H9 (cell line): ENCODE results near the gene CLEC16A. TPM values are rescaled to one million over a fixed set of nuclear protein-coding genes. Genes with fewer than 3 reads are reported as not detected.

Source experiments
- DNase-seq: peaks from one replicate; pipeline ENCODE4 v3.0.0-alpha.2; 2017
- H2AFZ ChIP-seq: one replicate; pipeline ENCODE4 v1.6.1; 2013; ENCODE audit warnings: mild to moderate bottlenecking, low read length, control low read depth, moderate library complexity
- H2AK5ac ChIP-seq: 2 replicates; pipeline ENCODE4 v1.6.1; 2013; ENCODE audit warnings: low read length, control low read depth, mixed read lengths; ENCODE audit not compliant: insufficient read length
- H2BK120ac ChIP-seq: one replicate; pipeline ENCODE4 v1.6.1; 2013; ENCODE audit warnings: low read depth, mild to moderate bottlenecking, low read length, control low read depth, inconsistent platforms; ENCODE audit not compliant: poor library complexity, severe bottlenecking
- H2BK12ac ChIP-seq: 2 replicates; pipeline ENCODE4 v1.6.1; 2013; ENCODE audit warnings: low read length, control low read depth, mixed read lengths, low read depth; ENCODE audit not compliant: insufficient read length
- H2BK15ac ChIP-seq: 2 replicates; pipeline ENCODE4 v1.6.1; 2013; ENCODE audit warnings: low read depth, low read length, control low read depth
- H2BK20ac ChIP-seq: one replicate; pipeline ENCODE4 v1.6.1; 2013; ENCODE audit warnings: low read depth, mild to moderate bottlenecking, low read length, control low read depth, inconsistent platforms; ENCODE audit not compliant: poor library complexity, severe bottlenecking
- H2BK5ac ChIP-seq: 2 replicates; pipeline ENCODE4 v1.6.1; 2013; ENCODE audit warnings: low read length, control low read depth, mixed read lengths; ENCODE audit not compliant: insufficient read length
- H3K14ac ChIP-seq: 2 replicates; pipeline ENCODE4 v1.6.1; 2013; ENCODE audit warnings: low read length, control low read depth; ENCODE audit not compliant: insufficient read depth
- H3K18ac ChIP-seq: 2 replicates; pipeline ENCODE4 v1.6.1; 2013; ENCODE audit warnings: low read depth, mild to moderate bottlenecking, mixed read lengths, low read length, control low read depth; ENCODE audit not compliant: insufficient read length
- H3K23ac ChIP-seq: 2 replicates; pipeline ENCODE4 v1.6.1; 2013; ENCODE audit warnings: low read length, control low read depth, mixed read lengths, low read depth; ENCODE audit not compliant: insufficient read length
- H3K23me2 ChIP-seq: 2 replicates; pipeline ENCODE4 v1.6.1; 2013; ENCODE audit warnings: low read depth, mild to moderate bottlenecking, mixed read lengths, low read length, control low read depth; ENCODE audit not compliant: insufficient read length, poor library complexity, severe bottlenecking
- H3K27ac ChIP-seq: 2 replicates; pipeline ENCODE4 v1.5.1; 2013; ENCODE audit warnings: low read length, control low read depth, mixed read lengths, low read depth; ENCODE audit not compliant: insufficient read length
- H3K27me3 ChIP-seq: 2 replicates; pipeline ENCODE4 v1.6.1; 2013; ENCODE audit warnings: low read length, control low read depth, inconsistent platforms; ENCODE audit not compliant: insufficient read depth
- H3K4ac ChIP-seq: 2 replicates; pipeline ENCODE4 v1.6.1; 2013; ENCODE audit warnings: low read depth, mild to moderate bottlenecking, control low read depth, inconsistent platforms, low read length, moderate library complexity
- H3K4me1 ChIP-seq: 2 replicates; pipeline ENCODE4 v1.6.1; 2013; ENCODE audit warnings: low read length, control low read depth, inconsistent platforms; ENCODE audit not compliant: insufficient read depth
- H3K4me2 ChIP-seq: 2 replicates; pipeline ENCODE4 v1.6.1; 2013; ENCODE audit warnings: low read length, control low read depth, mixed read lengths; ENCODE audit not compliant: insufficient read length, insufficient read depth
- H3K56ac ChIP-seq: 2 replicates; pipeline ENCODE4 v1.6.1; 2013; ENCODE audit warnings: low read depth, mild to moderate bottlenecking, mixed read lengths, low read length, control low read depth; ENCODE audit not compliant: insufficient read length
- H3K79me1 ChIP-seq: 2 replicates; pipeline ENCODE4 v1.6.1; 2013; ENCODE audit warnings: low read depth, mild to moderate bottlenecking, moderate library complexity, low read length, control low read depth, inconsistent platforms; ENCODE audit not compliant: insufficient read depth, poor library complexity, severe bottlenecking
- H3K79me2 ChIP-seq: 2 replicates; pipeline ENCODE4 v1.6.1; 2013; ENCODE audit warnings: low read length, control low read depth, inconsistent platforms; ENCODE audit not compliant: insufficient read depth
- H3K9ac ChIP-seq: 2 replicates; pipeline ENCODE4 v1.6.1; 2013; ENCODE audit warnings: low read length, control low read depth, mixed read lengths; ENCODE audit not compliant: insufficient read length; ENCODE audit errors: extremely low read depth
- H3K9me3 ChIP-seq: one replicate; pipeline ENCODE4 v1.6.1; 2013; ENCODE audit warnings: low read depth, low read length, inconsistent platforms; ENCODE audit not compliant: control insufficient read depth
- H3T11ph ChIP-seq: one replicate; pipeline ENCODE4 v1.6.1; 2013; ENCODE audit warnings: mild to moderate bottlenecking, low read length, control low read depth, inconsistent platforms
- H4K20me1 ChIP-seq: one replicate; pipeline ENCODE4 v1.6.1; 2013; ENCODE audit not compliant: control insufficient read depth, insufficient read length, insufficient read depth
- H4K5ac ChIP-seq: 2 replicates; pipeline ENCODE4 v1.6.1; 2013; ENCODE audit warnings: low read depth, mild to moderate bottlenecking, mixed read lengths, low read length, control low read depth; ENCODE audit not compliant: insufficient read length
- H4K8ac ChIP-seq: replicated peaks from 2 replicates; pipeline ENCODE4 v1.6.1; 2013; ENCODE audit warnings: low read length, control low read depth, mixed read lengths, low read depth; ENCODE audit not compliant: insufficient read length
- H4K91ac ChIP-seq: 2 replicates; pipeline ENCODE4 v1.6.1; 2013; ENCODE audit warnings: low read depth, mild to moderate bottlenecking, moderate library complexity, mixed read lengths, low read length, control low read depth; ENCODE audit not compliant: insufficient read length
- H3K27ac Mint-ChIP-seq, 3 experiments: 2 replicates in 2 of 3; 3 replicates in 1 of 3; pipeline ENCODE4 v1.8.0; 2020 to 2021; ENCODE audit warnings: mixed read lengths in 3 of 3, mild to moderate bottlenecking in 1 of 3, moderate library complexity in 1 of 3
- H3K27me3 Mint-ChIP-seq: 2 replicates; pipeline ENCODE4 v1.8.0; 2021; ENCODE audit warnings: low read depth, mild to moderate bottlenecking, moderate library complexity, mixed read lengths
- H3K36me3 Mint-ChIP-seq, 3 experiments: 2 replicates in 2 of 3; 3 replicates in 1 of 3; pipeline ENCODE4 v1.8.0; 2020 to 2021; ENCODE audit warnings: low read depth in 3 of 3, mixed read lengths in 3 of 3; ENCODE audit not compliant: insufficient read depth in 1 of 3
- H3K4me1 Mint-ChIP-seq, 2 experiments: 2 replicates each; pipeline ENCODE4 v1.8.0; 2020; ENCODE audit warnings: mixed read lengths in 2 of 2
- H3K4me3 Mint-ChIP-seq, 2 experiments: 2 replicates in 1 of 2; 3 replicates in 1 of 2; pipeline ENCODE4 v1.8.0; 2020 to 2021; ENCODE audit warnings: mild to moderate bottlenecking in 2 of 2, mixed read lengths in 2 of 2, moderate library complexity in 1 of 2
- H3K9me3 Mint-ChIP-seq, 2 experiments: 2 replicates in 1 of 2; 3 replicates in 1 of 2; pipeline ENCODE4 v1.8.0; 2020; ENCODE audit warnings: mild to moderate bottlenecking in 2 of 2, mixed read lengths in 2 of 2, moderate library complexity in 1 of 2
- CTCF ChIP-seq: fragments of 200-600 bp; sonication (generic); conservative IDR thresholded peaks from 3 replicates; pipeline ENCODE4 v1.8.0; 2021; ENCODE audit warnings: antibody characterized with exemption, mild to moderate bottlenecking
- WGBS: extraction: QIAGEN DNeasy Blood & Tissue Kit; methylation state at CpG from one replicate; pipeline ENCODE4 v1.1.7; 2013; ENCODE audit warnings: missing lambda C conversion rate, low lambda C conversion rate, mixed read lengths; ENCODE audit not compliant: insufficient read length; ENCODE audit errors: extremely low coverage; 5-methylcytosine and 5-hydroxymethylcytosine counted together
- total RNA-seq: library from RNA; stranded (reverse); gene quantifications from 2 replicates; pipeline ENCODE4 v1.2.1, GENCODE V29; 2021

Gene CLEC16A
- total RNA-seq, 1 experiment from 2014 or later = 15.2 TPM

- no peak for TF ChIP-seq CTCF
- H3K56ac ChIP-seq = no peak overlapping the region
- no peak overlapping the region for H3K14ac ChIP-seq
- H3K23ac ChIP-seq = no peak overlapping the region
- no peaks in the 10 kb centered on the region for H3K9me3 ChIP-seq
- no peak overlapping the region for H2BK120ac ChIP-seq
- H2BK5ac ChIP-seq = no peak overlapping the region
- H3K4me1 ChIP-seq = no peaks in the 10 kb centered on the region
- no peak overlapping the region for H4K8ac ChIP-seq
- no peak overlapping the region for H3K9ac ChIP-seq
- Mint-ChIP-seq H3K9me3 (no peaks in the 10 kb centered on the region), H3K36me3 (peaks cover 0 to 3% (median 0%) of the 10 kb centered on the region in 3 experiments; a peak in 1 of 7 replicates), H3K27ac (no peak overlapping the region; a peak in 1 of 7 replicates), H3K4me1 (peaks cover 12 to 13% of the 10 kb centered on the region in 2 experiments), H3K4me3 (no peak overlapping the region), H3K27me3 (no peaks in the 10 kb centered on the region)
- no peaks in the 10 kb centered on the region for H4K20me1 ChIP-seq
- no peak overlapping the region for H3K27ac ChIP-seq
- H3K27me3 ChIP-seq = no peaks in the 10 kb centered on the region
- no peaks in the 10 kb centered on the region for H3K79me2 ChIP-seq
- no peak overlapping the region for H4K91ac ChIP-seq
- WGBS = no CpG with 5 or more reads among the region's 7 CpGs
- H3K79me1 ChIP-seq = no peaks in the 10 kb centered on the region
- no peak overlapping the region for H4K5ac ChIP-seq
- H2AFZ ChIP-seq = no peak overlapping the region
- no peak overlapping the region for H2AK5ac ChIP-seq
- no peak for DNase-seq
- H3T11ph ChIP-seq = no peak overlapping the region
- no peak overlapping the region for H2BK12ac ChIP-seq
- H3K23me2 ChIP-seq = no peaks in the 10 kb centered on the region
- H3K4ac ChIP-seq = no peak overlapping the region
- H3K18ac ChIP-seq = no peak overlapping the region
- no peak overlapping the region for H3K4me2 ChIP-seq
- no peak overlapping the region for H2BK20ac ChIP-seq
- no peak overlapping the region for H2BK15ac ChIP-seq
Observed at GRCh38 chr16:11105038-11105903, 160.9 kb downstream of the CLEC16A start.
